GM12878 (cell line): Measurements from ENCODE around the gene TMTC1. TPM values are rescaled to one million over a fixed set of nuclear protein-coding genes. Genes with fewer than 3 reads are reported as not detected.

ENCODE experiments used
- E2F4 ChIP-seq: IDR thresholded peaks from 2 replicates; pipeline ENCODE4 v1.6.1; 2012; ENCODE audit warnings: low read depth, low read length, improper control_type of control experiment
- HCFC1 ChIP-seq: fragments of 150-350 bp; IDR thresholded peaks from 2 replicates; pipeline ENCODE4 v1.6.1; 2014; ENCODE audit warnings: low read length
- LARP7 ChIP-seq: fragments of 450-650 bp; IDR thresholded peaks from 2 replicates; pipeline ENCODE4 v1.6.1; 2017; ENCODE audit warnings: mild to moderate bottlenecking
- NKRF ChIP-seq: fragments of 450-650 bp; conservative IDR thresholded peaks from 2 replicates; pipeline ENCODE4 v1.6.1; 2017; ENCODE audit warnings: mild to moderate bottlenecking, moderate library complexity
- PRDM15 ChIP-seq: fragments of 450-650 bp; formaldehyde crosslinking; IDR thresholded peaks from 2 replicates; pipeline ENCODE4 v1.4.0; 2020; ENCODE audit warnings: mild to moderate bottlenecking, moderate library complexity
- RCOR1 ChIP-seq: conservative IDR thresholded peaks from 2 replicates; pipeline ENCODE4 v1.6.1; 2012; ENCODE audit warnings: low read depth, low read length, improper control_type of control experiment
- SIN3A ChIP-seq: IDR thresholded peaks from 2 replicates; pipeline ENCODE4 v1.6.1; 2012; ENCODE audit warnings: low read depth, low read length, improper control_type of control experiment
- SIX5 ChIP-seq: IDR thresholded peaks from 2 replicates; pipeline ENCODE4 v1.6.1; 2011; ENCODE audit warnings: mild to moderate bottlenecking, low read depth, low read length, moderate library complexity; ENCODE audit not compliant: severe bottlenecking
- SREBF1 ChIP-seq: IDR thresholded peaks from 2 replicates; pipeline ENCODE4 v1.6.1; 2012; ENCODE audit warnings: mild to moderate bottlenecking, low read length
- polyA plus RNA-seq, 11 experiments: library from polyadenylated mRNA; depleted of rRNA in 4 of 11; unstranded in 6 of 11; stranded (reverse) in 5 of 11; fragments of >200 nt; fragmentation: Nextera tagmentation in 4 of 11; fragmentation: Illumina TruSeq in 1 of 11; extraction: Ambion mirVana in 4 of 11; extraction: Trizol in 1 of 11; gene quantifications; 1 replicate in 1 of 11; 2 replicates in 10 of 11; pipeline versions ENCODE4 v1.2.1 to v1.2.3, GENCODE V29; 2011 to 2016; ENCODE audit warnings: inconsistent platforms in 2 of 11, missing spikeins in 2 of 11, low read depth in 1 of 11
- total RNA-seq, 4 experiments: library from RNA; depleted of rRNA in 3 of 4; stranded (reverse); fragments of >200 nt in 3 of 4; fragmentation: Illumina TruSeq in 1 of 4; extraction: Trizol in 1 of 4; gene quantifications; 2 replicates each; pipeline versions ENCODE4 v1.2.1 to v1.2.3, GENCODE V29; 2013 to 2021
- TF ChIP-seq, protein P1 (sequence below): fragments of 450-650 bp; IDR thresholded peaks from 2 replicates; pipeline ENCODE4 v1.6.1; 2016; ENCODE audit warnings: mild to moderate bottlenecking

Gene TMTC1
- total and polyA plus RNA-seq, 10 of the 15 experiments (the other 5 are each of a cell fraction or from before 2014, with no cell fraction given): 0.10 to 20.9 (median 0.57) TPM

DNA sequence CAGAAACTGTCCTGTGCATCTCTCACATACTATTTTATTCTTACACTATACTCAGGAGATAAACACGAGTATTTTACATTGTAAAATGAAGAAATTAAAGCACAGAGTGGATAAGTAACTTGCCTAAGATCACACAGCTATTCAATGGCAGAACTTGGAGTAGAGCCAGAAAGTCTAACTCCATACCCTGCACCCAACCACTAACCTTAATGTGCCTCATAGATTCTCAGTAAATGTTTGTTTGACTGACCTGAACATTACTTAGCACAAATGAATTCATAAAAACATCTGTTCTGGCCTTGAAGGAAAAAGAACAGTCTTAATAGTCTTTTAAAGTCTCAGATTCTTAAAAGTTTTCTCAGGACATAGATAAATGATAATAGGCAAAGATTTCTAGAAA, 202.8 kb downstream of the TMTC1 start (continued):
- TF ChIP-seq E2F4: no peak
- no peak for TF ChIP-seq RCOR1
- no peak for TF ChIP-seq LARP7
- no peak for TF ChIP-seq SREBF1
- TF ChIP-seq PRDM15 (CRISPR knock-in tag): no peak
- TF ChIP-seq, protein P1, sequence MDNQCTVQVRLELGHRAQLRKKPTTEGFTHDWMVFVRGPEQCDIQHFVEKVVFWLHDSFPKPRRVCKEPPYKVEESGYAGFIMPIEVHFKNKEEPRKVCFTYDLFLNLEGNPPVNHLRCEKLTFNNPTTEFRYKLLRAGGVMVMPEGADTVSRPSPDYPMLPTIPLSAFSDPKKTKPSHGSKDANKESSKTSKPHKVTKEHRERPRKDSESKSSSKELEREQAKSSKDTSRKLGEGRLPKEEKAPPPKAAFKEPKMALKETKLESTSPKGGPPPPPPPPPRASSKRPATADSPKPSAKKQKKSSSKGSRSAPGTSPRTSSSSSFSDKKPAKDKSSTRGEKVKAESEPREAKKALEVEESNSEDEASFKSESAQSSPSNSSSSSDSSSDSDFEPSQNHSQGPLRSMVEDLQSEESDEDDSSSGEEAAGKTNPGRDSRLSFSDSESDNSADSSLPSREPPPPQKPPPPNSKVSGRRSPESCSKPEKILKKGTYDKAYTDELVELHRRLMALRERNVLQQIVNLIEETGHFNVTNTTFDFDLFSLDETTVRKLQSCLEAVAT: no peak
- TF ChIP-seq NKRF: no peak
- no peak for TF ChIP-seq SIX5
- TF ChIP-seq HCFC1: no peak
- no peak for TF ChIP-seq SIN3A
